Large intestine (tissue), 3 donors: Measurements from ENCODE around the gene GLG1. TPM values are rescaled to one million over a fixed set of nuclear protein-coding genes. Genes with fewer than 3 reads are reported as not detected.
"Not testable (repeated sequence)": the region's sequence is repeated elsewhere in the genome, so short reads cannot be mapped to it uniquely, and the experiment has no call there.

ENCODE experiments used
- DNase-seq, 2 donors: peaks; one replicate each; pipeline versions ENCODE4 v3.0.0 to v3.0.0-alpha.2; 2013
- H3K27ac ChIP-seq: one replicate; pipeline ENCODE4 v1.5.1; 2013; ENCODE audit warnings: low read length
- H3K27me3 ChIP-seq: 2 replicates; pipeline ENCODE4 v1.6.1; 2013; ENCODE audit warnings: low read length; ENCODE audit not compliant: control insufficient read depth, insufficient read depth
- H3K36me3 ChIP-seq: 2 replicates; pipeline ENCODE4 v1.6.1; 2013; ENCODE audit warnings: low read length; ENCODE audit not compliant: control insufficient read depth, insufficient read depth
- H3K4me1 ChIP-seq: one replicate; pipeline ENCODE4 v1.6.1; 2013; ENCODE audit warnings: low read length; ENCODE audit not compliant: control insufficient read depth, insufficient read depth
- H3K4me3 ChIP-seq: one replicate; pipeline ENCODE4 v1.5.1; 2013; ENCODE audit warnings: low read length
- H3K9me3 ChIP-seq: one replicate; pipeline ENCODE4 v1.6.1; 2013; ENCODE audit warnings: mild to moderate bottlenecking, low read depth, low read length, moderate library complexity; ENCODE audit not compliant: control insufficient read depth
- WGBS: methylation state at CpG from one replicate; pipeline ENCODE4 v1.1.5; 2013; ENCODE audit warnings: low lambda C conversion rate; ENCODE audit not compliant: insufficient coverage; 5-methylcytosine and 5-hydroxymethylcytosine counted together
- polyA plus RNA-seq: library from polyadenylated mRNA; unstranded; fragments of 120-200 nt; gene quantifications from one replicate; pipeline ENCODE4 v1.2.1, GENCODE V29; 2013

Gene GLG1
- polyA plus RNA-seq, 1 donor: 87.7 TPM

GRCh38 chr16:74546112-74546511, 60.8 kb downstream of the GLG1 start:
- not testable (repeated sequence) for H3K9me3 ChIP-seq, H3K27ac ChIP-seq, H3K36me3 ChIP-seq, H3K4me1 ChIP-seq, H3K4me3 ChIP-seq, DNase-seq, H3K27me3 ChIP-seq
- no CpG with 5 or more reads among the region's 4 CpGs for WGBS

DNA sequence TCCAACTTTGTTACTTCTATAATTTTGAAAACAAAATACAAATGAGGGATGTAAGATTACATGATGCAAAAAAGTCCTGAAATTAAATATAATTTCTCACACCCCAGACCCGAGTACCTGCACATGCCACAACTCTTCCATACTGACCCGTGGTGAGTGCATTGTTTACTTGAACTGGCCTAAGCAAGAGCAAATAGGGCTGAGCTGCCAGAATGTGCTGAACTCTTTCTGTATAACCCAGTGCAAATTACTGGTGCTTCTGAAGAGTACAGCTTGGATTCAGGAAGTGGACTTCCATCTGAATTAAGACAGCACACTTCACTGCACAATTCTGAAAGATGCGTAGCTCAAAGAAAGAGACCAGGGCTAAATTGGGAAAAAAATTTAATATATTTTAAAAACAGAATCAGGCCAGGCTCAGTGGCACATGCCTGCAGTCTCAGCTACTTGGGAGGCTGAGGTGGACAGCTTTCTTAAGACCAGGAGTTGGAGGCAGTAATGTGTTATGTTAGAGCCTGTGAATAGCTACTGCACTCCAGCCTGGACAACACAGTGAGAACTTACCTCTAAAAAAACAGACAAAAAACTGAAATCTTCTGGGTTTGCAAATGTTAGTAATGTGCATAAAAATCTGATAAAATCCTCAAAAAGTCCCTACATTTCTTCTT, 63.9 kb downstream of the GLG1 start:
- not testable (repeated sequence) for H3K4me1 ChIP-seq, H3K27me3 ChIP-seq, H3K4me3 ChIP-seq, H3K36me3 ChIP-seq, DNase-seq, H3K9me3 ChIP-seq, H3K27ac ChIP-seq
- WGBS: no CpG with 5 or more reads among the region's 3 CpGs

GRCh38 chr16:74540663-74541062, 66.3 kb downstream of the GLG1 start:
- H3K27me3 ChIP-seq, H3K9me3 ChIP-seq, H3K4me1 ChIP-seq, H3K36me3 ChIP-seq, H3K4me3 ChIP-seq: not testable (repeated sequence)
- peak overlapping the region; percentile 21 for H3K27ac ChIP-seq
- no CpG with 5 or more reads among the region's 6 CpGs for WGBS
- peak; percentile 42 to 70 for DNase-seq

DNA sequence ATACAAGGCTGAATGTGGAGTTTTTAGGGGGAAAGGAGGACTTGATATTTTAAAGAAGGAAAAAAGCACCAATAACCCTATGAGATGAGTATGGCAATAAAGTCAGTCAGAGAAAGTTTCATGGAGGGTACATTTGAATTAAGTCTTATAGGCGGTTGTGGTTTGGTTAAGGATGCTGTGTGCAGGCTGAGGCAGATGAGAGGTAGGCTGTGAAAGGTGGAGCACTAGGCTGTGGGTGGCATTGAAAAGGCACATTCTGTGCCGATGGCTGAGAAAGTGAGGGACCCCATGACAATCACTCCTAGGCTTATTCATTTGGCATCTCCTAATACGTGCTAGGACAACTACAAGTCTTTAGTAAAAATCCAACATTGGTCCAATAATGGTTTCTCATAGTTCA, 68.1 kb downstream of the GLG1 start:
- H3K9me3 ChIP-seq, H3K27ac ChIP-seq, DNase-seq, H3K27me3 ChIP-seq, H3K36me3 ChIP-seq, H3K4me3 ChIP-seq, H3K4me1 ChIP-seq: not testable (repeated sequence)
- no CpG with 5 or more reads among the region's 3 CpGs for WGBS

GRCh38 chr16:74537746-74538145, 69.2 kb downstream of the GLG1 start:
- not testable (repeated sequence) for H3K4me3 ChIP-seq, H3K27ac ChIP-seq, H3K27me3 ChIP-seq, H3K36me3 ChIP-seq, DNase-seq, H3K4me1 ChIP-seq, H3K9me3 ChIP-seq
- WGBS: no CpG with 5 or more reads among the region's 1 CpG

- H3K4me3 ChIP-seq, H3K9me3 ChIP-seq, H3K4me1 ChIP-seq, H3K27ac ChIP-seq, H3K36me3 ChIP-seq, H3K27me3 ChIP-seq: not testable (repeated sequence)
- peak in 1 of 2 donors; percentile 52 for DNase-seq
- no CpG with 5 or more reads among the region's 4 CpGs for WGBS
Observed at GRCh38 chr16:74534650-74535049, 72.3 kb downstream of the GLG1 start.

DNA sequence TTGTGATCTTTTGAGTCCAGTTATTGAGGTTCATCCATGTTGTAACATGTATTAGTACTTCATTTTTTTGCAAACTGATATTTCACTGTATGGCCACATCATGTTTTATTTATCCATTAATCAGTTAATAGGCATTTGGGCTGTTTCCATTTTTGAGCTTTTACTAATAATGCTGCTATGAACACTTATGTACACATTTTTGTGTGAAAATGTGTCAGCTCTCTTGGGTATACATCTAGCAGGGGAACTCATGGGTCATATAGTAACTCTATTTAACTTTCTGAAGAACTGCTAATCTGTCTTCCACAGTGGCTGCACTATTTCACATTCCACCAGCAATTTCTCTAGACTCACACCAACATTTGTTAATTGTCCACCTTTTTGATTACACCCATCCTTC, 82.0 kb downstream of the GLG1 start:
- Histone ChIP-seq H3K4me3 (no peak overlapping the region), H3K4me1 (no peaks in the 10 kb centered on the region), H3K27me3 (no peaks in the 10 kb centered on the region), H3K9me3 (peaks cover 4% of the 10 kb centered on the region), H3K36me3 (peaks cover 8% of the 10 kb centered on the region), H3K27ac (no peak overlapping the region)
- no peak for DNase-seq

GRCh38 chr16:74524117-74524516, 82.8 kb downstream of the GLG1 start:
- Histone ChIP-seq H3K36me3 (peaks cover 8% of the 10 kb centered on the region), H3K4me1 (no peaks in the 10 kb centered on the region), H3K4me3 (no peak overlapping the region), H3K9me3 (peaks cover 4% of the 10 kb centered on the region), H3K27me3 (no peaks in the 10 kb centered on the region), H3K27ac (no peak overlapping the region)
- DNase-seq: no peak
- 100% methylated on average over 1 of the region's 5 CpGs for WGBS

GRCh38 chr16:74523706-74524105, 83.2 kb downstream of the GLG1 start:
- not testable (repeated sequence) for DNase-seq, H3K4me3 ChIP-seq, H3K36me3 ChIP-seq, H3K4me1 ChIP-seq, H3K9me3 ChIP-seq, H3K27me3 ChIP-seq, H3K27ac ChIP-seq
- WGBS: no CpG with 5 or more reads among the region's 3 CpGs

GRCh38 chr16:74522160-74522559, 84.8 kb downstream of the GLG1 start:
- Histone ChIP-seq H3K27me3 (no peaks in the 10 kb centered on the region), H3K27ac (no peak overlapping the region), H3K4me1 (no peaks in the 10 kb centered on the region), H3K4me3 (no peak overlapping the region), H3K9me3 (peaks cover 4% of the 10 kb centered on the region), H3K36me3 (peaks cover 8% of the 10 kb centered on the region)
- WGBS: 89% methylated on average over 6 of the region's 6 CpGs
- DNase-seq: no peak

DNA sequence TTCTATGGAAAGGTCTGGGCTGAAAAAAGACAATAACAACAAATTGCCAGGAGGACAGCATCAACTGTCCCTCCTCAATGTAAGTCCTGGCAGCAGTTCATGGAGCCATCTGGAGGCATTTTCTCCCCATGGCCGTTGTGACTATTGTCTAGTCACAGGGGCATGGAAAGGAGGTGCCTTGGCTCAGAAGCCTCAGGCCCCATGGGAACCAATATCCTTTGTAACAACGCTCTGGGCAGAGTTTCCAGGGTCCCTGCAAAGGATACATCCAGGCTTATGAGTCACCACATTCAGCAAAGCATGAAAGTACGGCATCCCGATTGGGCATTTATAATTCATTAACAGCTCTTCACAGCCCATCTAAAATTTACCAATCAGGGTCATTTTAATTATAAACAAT, 85.2 kb downstream of the GLG1 start:
- Histone ChIP-seq H3K9me3 (peaks cover 4% of the 10 kb centered on the region), H3K27ac (no peak overlapping the region), H3K4me3 (no peak overlapping the region), H3K27me3 (no peaks in the 10 kb centered on the region), H3K4me1 (no peaks in the 10 kb centered on the region), H3K36me3 (peaks cover 8% of the 10 kb centered on the region)
- no CpG with 5 or more reads among the region's 4 CpGs for WGBS
- DNase-seq: no peak
